ENCODE results near the gene LYSMD1. TPM values are rescaled to one million over a fixed set of nuclear protein-coding genes. Genes with fewer than 3 reads are reported as not detected.

The LYSMD1 gene
- total RNA-seq, 1 donor from 2014 or later = 7.5 TPM

- no peak overlapping the region for H3K27ac Mint-ChIP-seq (ENCODE audit: unreplicated experiment)
- H3K9me3 Mint-ChIP-seq (ENCODE audit: unreplicated experiment) = no peaks in the 10 kb centered on the region
- H3K4me3 Mint-ChIP-seq (ENCODE audit: unreplicated experiment) = no peak overlapping the region
- no peak for DNase-seq (ENCODE audit: low spot score)
- H3K27me3 Mint-ChIP-seq (ENCODE audit: unreplicated experiment) = peaks cover 5% of the 10 kb centered on the region
- H3K36me3 Mint-ChIP-seq (ENCODE audit: low read depth, unreplicated experiment) = peaks cover 29% of the 10 kb centered on the region
- TF ChIP-seq CTCF (IDR thresholded peaks at IDR 0.05; ENCODE audit: unreplicated experiment) = no peak
- H3K4me1 Mint-ChIP-seq (ENCODE audit: unreplicated experiment) = peaks cover 8% of the 10 kb centered on the region
These were observed 5.5 kb upstream of the LYSMD1 start for GRCh38 chr1:151171190-151171589.

DNA sequence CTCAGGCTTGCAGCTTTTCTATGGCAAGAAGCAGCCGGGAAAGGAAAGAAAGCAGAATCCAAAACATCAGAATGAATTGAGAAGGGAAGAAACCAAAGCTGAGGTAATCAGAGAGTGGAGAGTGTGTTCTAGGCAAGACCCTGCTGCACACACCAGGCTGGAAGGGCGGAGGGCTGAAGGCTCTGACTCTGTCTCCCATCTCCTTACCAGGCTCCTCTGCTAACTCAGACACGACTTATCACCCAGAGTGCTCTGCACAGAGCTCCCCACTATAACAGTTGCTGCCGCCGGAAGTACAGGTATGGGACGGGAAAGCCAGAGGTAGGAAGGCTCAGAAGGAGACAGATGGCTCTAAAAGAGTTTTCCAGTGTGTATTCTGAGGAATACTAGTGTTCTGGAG, 1.4 kb upstream of the LYSMD1 start:
- H3K4me1 Mint-ChIP-seq (ENCODE audit: unreplicated experiment) = peaks cover 26% of the 10 kb centered on the region
- no peaks in the 10 kb centered on the region for H3K9me3 Mint-ChIP-seq (ENCODE audit: unreplicated experiment)
- H3K27me3 Mint-ChIP-seq (ENCODE audit: unreplicated experiment) = peaks cover 4% of the 10 kb centered on the region
- no peak for DNase-seq (ENCODE audit: low spot score)
- H3K4me3 Mint-ChIP-seq (ENCODE audit: unreplicated experiment) = peak overlapping the region; percentile 99
- H3K36me3 Mint-ChIP-seq (ENCODE audit: low read depth, unreplicated experiment) = peaks cover 18% of the 10 kb centered on the region
- TF ChIP-seq CTCF (IDR thresholded peaks at IDR 0.05; ENCODE audit: unreplicated experiment) = no peak
- H3K27ac Mint-ChIP-seq (ENCODE audit: unreplicated experiment) = peak overlapping the region; percentile 97

DNA sequence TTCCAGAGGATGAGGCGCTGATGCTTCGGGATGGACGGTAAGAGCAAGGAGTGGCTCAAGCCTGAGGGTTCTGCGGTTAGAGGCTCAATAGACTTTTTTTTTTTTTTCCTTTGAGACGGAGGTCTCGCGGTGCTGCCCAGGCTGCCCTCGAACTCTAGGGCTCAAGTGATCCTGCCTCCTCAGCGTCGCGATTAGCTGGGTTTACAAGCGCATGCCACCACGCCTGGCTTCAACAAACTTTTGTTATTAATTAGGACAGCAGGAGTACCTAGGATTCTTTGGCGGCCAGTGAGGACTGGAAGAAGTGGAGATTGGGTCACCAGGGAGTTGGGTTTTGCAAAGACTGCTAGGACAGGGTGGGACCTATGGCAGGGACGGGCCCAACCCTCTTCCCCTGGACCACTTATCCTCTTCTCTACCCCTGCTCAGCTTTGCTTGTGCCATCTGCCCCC, 829 bp upstream of the LYSMD1 start:
- TF ChIP-seq CTCF (IDR thresholded peaks at IDR 0.05; ENCODE audit: unreplicated experiment) = no peak
- Mint-ChIP-seq H3K4me3 (ENCODE audit: unreplicated experiment) (peak overlapping the region; percentile 99), H3K27ac (ENCODE audit: unreplicated experiment) (peak overlapping the region; percentile 97), H3K9me3 (ENCODE audit: unreplicated experiment) (no peaks in the 10 kb centered on the region), H3K36me3 (ENCODE audit: low read depth, unreplicated experiment) (peaks cover 22% of the 10 kb centered on the region), H3K27me3 (ENCODE audit: unreplicated experiment) (peaks cover 4% of the 10 kb centered on the region), H3K4me1 (ENCODE audit: unreplicated experiment) (peaks cover 26% of the 10 kb centered on the region)
- peak; percentile 23 for DNase-seq (ENCODE audit: low spot score)

DNA sequence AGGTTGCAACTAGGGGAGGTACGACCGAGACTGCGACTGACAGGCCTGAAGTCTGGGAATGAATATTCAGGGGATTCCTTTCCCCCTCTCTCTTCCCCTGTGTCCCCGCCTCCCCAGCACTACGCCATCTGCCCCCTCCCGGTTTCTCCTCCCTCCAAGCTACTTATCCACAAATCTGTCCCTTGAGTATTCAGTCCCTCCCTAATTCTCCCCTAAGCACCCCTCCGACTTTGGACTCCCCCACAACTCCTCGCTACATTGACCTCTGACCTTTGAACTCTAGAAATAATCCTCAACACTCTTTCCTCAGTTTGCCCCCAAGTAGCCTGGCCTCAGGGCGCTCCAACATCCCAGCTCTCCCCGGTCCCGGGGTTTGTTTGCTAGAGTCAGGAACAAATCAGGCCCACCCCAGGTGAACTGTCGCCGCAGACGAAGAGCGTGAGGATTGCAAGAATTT, 393 bp downstream of the LYSMD1 start:
- TF ChIP-seq CTCF (IDR thresholded peaks at IDR 0.05; ENCODE audit: unreplicated experiment) = no peak
- H3K27ac Mint-ChIP-seq (ENCODE audit: unreplicated experiment) = peak overlapping the region; percentile 97
- no peaks in the 10 kb centered on the region for H3K9me3 Mint-ChIP-seq (ENCODE audit: unreplicated experiment)
- H3K27me3 Mint-ChIP-seq (ENCODE audit: unreplicated experiment) = peaks cover 4% of the 10 kb centered on the region
- DNase-seq (ENCODE audit: low spot score) = peak; percentile 17
- peaks cover 26% of the 10 kb centered on the region for H3K4me1 Mint-ChIP-seq (ENCODE audit: unreplicated experiment)
- H3K4me3 Mint-ChIP-seq (ENCODE audit: unreplicated experiment) = peak overlapping the region; percentile 99
- peaks cover 23% of the 10 kb centered on the region for H3K36me3 Mint-ChIP-seq (ENCODE audit: low read depth, unreplicated experiment)

DNA sequence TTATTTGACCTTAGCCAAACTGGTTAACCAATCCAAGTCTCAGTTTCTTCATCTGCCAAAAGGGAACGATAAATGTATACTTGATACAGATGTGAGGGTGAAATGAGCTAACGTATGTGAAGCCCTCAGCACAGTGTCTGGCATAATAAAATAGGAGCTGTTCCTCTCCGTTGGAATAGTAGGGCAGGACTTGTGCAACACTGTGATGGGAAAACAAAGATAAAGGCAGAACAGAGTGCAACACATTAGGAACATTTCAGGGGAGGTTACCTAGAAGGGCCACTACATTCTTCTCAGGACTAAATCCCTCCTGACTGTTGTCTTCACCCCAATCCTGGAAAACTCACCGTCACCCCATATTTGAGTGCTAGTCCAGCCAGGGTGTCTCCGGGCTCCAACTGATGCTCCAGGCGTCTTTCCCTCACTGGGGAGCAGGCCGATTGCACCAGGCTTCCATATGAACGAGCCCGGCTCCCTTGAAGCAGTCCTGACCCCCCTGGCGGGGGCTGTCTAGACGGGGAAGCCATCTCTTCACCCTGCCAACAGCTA, 896 bp downstream of the LYSMD1 start:
- Mint-ChIP-seq H3K27ac (ENCODE audit: unreplicated experiment) (peak overlapping the region; percentile 74), H3K4me3 (ENCODE audit: unreplicated experiment) (peak overlapping the region; percentile 99), H3K36me3 (ENCODE audit: low read depth, unreplicated experiment) (peaks cover 19% of the 10 kb centered on the region), H3K9me3 (ENCODE audit: unreplicated experiment) (no peaks in the 10 kb centered on the region), H3K4me1 (ENCODE audit: unreplicated experiment) (peaks cover 26% of the 10 kb centered on the region), H3K27me3 (ENCODE audit: unreplicated experiment) (peaks cover 4% of the 10 kb centered on the region)
- TF ChIP-seq CTCF (IDR thresholded peaks at IDR 0.05; ENCODE audit: unreplicated experiment) = no peak
- no peak for DNase-seq (ENCODE audit: low spot score)

Measured in endothelial cell (in vitro differentiated cells).